Measurements from ENCODE around the gene KCTD12.

DNA sequence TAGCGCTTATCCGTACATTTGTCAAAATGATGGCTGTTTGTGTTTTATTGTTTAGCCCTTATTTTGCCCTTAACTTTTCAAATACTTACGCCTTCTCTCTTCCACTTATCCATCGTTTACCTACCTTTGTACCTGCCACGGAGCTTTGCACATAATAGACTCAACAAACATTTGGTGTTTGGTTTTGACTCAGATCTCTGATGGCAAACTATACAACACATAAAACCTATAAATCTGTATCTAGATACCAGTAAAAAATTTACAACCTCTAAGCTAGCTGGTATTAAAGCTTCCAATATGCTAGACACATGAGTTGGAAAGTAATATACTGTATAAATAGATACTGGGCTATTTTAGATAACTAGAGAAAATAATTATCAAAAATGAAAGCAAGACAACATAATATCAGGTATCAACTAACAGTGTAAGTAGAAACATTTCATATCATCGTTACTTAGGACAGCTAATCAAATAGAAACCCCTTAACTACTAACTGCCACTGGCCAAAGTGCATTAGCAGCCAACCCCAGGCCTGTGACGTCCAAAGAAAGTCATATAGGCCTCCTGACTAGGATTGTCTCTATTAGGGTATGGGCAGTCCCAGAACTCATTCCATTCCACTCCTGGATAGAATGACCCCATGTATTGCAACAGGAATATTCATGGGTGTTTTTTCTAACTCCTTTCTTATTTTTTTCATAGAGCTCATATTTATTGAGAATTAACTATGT lies 53.8 kb downstream of the KCTD12 start:
- TF ChIP-seq, protein P1, sequence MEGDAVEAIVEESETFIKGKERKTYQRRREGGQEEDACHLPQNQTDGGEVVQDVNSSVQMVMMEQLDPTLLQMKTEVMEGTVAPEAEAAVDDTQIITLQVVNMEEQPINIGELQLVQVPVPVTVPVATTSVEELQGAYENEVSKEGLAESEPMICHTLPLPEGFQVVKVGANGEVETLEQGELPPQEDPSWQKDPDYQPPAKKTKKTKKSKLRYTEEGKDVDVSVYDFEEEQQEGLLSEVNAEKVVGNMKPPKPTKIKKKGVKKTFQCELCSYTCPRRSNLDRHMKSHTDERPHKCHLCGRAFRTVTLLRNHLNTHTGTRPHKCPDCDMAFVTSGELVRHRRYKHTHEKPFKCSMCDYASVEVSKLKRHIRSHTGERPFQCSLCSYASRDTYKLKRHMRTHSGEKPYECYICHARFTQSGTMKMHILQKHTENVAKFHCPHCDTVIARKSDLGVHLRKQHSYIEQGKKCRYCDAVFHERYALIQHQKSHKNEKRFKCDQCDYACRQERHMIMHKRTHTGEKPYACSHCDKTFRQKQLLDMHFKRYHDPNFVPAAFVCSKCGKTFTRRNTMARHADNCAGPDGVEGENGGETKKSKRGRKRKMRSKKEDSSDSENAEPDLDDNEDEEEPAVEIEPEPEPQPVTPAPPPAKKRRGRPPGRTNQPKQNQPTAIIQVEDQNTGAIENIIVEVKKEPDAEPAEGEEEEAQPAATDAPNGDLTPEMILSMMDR (conservative IDR thresholded peaks at IDR 0.05 in 1 of 2, IDR thresholded peaks at IDR 0.05 in 1 of 2; ENCODE audit: low read depth in 1 of 2, low read length in 2 of 2): no peak
- no peak for TF ChIP-seq EZH2 (IDR thresholded peaks at IDR 0.05; ENCODE audit: low read length, missing control alignments)

All from fibroblast of lung (primary cell).